NCI-H1105 treated with DMSO at 0.1 percent for 48 hours (cell line): ENCODE results near the gene IGFBPL1.
A peak's percentile ranks its signal among the peaks of the same experiment; 100 is the strongest.
"Not testable (repeated sequence)": the region's sequence is repeated elsewhere in the genome, so short reads cannot be mapped to it uniquely, and the experiment has no call there.

Experiments
- DNase-seq: peaks from one replicate; lab custom pipeline; 2025; lab: John Stamatoyannopoulos, UW

Gene IGFBPL1

DNA sequence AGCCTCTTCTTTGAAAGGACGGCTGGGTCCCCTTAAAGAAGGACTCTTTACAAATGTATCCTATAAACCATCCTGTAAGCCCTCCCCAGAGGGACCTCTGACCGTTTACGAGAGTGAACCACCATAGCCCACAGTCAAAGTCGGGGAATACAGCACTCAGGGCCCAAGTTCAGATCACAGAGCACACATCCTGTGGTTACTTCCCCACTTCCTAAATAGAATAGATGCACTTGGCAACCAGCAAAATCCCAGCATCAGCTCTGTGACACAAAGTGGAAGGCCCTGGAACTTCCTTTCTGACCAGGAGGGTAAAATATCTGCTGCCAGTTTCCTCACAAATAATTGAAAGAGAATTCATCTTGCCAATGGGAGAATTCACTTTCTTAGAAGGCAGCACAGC is 6.9 kb upstream of the IGFBPL1 start:
- no peak for DNase-seq

DNA sequence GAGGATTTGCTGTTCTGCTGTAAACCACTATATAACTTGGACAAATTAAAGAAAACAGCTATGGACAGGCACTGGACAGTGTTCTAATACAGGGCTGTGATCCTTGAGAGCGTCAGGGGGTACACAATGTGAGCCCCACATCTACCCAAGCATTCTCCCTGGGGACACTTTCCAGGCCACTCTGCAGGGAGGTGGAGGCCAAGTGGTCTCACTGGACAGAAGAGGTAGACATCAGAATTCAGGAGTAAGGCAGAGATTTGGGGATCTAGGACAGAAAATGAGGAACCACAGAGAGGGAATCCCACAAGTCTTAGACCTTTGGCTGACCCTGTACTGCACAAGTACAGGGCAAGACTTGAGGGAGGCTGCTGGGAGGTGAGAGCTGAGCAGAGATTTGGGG is 3.8 kb upstream of the IGFBPL1 start:
- DNase-seq, result no peak

DNA sequence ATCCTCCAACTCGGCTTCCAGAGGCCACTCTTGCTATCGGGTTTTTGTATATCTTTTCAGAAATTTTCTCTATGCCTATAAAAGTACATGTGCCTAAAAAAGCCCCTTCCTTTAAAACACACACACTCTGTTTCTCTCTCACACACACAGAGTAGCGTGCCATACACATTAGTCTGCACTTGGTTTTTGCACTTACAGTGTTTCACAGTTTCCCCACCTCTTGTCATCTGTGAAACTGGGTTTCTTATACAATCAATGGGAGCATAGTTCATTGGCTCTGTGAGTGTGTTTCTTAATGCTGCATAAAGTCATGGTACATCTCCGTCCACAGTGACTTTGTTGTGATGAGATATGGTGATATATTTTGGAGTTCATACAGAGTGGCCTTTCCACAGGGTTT is 664 bp upstream of the IGFBPL1 start:
- no peak for DNase-seq

DNA sequence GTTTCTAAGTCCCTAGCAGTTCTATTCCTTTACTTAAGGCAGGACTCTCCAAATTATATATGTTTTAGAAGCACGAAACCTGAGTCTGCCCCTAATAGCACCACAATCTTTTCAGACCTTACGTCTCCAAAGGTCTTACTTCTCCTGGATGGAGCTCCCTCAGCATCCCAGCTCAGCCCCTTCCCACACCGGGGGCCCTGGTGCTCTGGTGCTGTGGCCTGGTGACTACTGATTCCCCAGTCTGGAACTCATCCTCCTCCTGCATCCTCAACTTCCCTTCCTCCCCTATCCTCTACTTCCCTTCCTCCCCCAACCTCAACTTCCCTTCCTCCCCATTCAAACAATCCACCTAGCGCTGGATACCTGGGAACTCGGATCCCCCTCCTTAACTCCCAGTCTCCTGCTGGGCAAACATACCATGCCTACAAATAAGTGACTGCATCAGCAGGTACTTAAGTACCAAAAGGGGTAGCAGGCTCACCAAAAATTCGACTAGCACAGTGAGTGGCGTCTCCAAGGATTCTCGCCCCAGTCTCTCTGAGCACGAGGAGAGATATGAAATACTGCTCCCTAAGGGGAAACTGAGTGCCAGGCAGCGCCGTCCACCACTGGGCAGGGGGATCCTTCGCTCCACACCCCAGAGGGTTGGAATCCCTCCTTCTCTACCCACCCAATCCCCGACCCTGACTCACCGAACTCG is 831 bp downstream of the IGFBPL1 start:
- DNase-seq, result no peak

DNA sequence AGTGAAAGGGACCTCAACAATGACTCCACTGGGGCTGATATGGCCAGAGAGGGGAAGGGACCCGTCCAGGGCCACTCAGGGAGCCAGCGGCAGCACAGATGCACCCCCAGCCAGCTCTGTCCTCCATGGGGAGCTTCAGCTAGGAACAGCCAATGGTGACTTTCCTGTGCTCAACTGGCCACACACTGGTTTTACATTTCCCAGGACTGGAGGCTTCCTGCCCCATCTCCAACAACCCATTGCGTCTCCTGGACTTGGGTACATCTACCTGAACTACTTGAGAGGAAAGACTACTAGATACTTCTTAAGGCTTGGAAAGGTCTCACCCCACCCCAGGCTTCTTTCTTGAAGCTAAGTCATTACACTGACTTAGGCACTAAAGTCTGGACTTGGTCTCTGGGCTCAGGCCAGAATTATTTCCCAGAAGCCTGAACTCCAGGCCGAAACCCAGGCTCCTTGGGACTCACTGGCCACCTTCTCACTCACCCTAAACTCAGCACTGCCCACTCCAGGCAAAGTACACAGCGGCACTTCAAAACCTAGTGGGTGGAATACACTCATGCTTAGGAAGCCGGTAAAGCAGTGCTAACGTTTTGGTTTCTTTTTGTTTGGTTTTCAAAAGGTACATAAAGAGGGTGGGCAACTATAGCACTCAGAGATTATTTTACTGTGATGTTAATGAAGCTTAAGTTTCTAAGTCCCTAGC is 1.5 kb downstream of the IGFBPL1 start:
- no peak for DNase-seq

DNA sequence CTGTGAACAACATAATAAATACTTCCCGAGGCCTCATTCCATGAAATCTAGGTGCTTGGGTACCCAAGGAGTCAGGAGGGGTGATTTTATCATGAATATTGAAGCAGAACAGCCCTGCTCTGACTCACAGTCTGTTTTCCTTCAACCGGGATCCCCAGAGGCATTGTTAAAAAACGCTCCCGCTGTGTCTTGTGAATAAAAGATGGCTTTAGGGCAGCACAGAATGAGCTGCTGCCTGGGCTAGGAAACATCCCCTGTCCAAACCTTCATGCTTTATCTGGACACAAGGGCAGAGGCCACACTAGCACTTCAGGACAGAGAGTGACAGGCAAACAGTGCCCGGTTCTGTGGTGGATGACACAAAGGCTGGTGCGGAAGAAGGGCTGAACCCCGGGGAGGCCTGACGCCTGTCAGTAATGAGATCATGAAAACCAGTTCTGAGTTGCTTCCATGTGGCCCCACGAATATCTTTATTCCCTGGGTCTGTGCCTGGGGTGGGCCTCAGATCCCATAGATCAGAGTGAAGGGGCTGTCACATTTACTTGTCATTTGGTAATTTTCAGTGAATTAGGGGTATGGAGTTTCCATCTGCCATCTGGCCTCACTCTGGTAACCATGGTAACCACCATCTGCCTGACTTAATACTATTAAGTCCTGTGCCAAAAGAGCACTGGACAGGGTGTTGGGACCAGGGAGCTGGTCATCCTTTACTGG is 2.6 kb downstream of the IGFBPL1 start:
- peak; percentile 36 for DNase-seq

DNA sequence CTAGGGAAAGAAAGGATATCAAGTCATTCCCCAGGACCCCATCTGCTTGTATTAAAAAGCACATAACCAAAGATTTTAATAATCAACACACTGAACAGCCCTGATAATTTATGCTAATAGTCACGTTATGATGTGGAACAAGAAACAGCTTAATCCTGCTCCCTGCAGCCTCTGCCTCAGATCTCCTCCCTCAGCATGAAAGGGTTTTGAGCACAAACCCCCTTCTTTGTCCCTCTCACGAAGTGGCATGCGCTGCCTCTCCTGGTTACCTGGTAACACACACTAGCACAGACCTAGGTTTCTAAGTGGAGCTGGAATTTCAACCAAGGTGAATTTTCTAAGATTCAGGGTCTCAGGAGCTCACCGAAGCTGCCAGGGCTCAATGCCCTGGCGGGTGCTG is 5.1 kb downstream of the IGFBPL1 start:
- no peak for DNase-seq

DNA sequence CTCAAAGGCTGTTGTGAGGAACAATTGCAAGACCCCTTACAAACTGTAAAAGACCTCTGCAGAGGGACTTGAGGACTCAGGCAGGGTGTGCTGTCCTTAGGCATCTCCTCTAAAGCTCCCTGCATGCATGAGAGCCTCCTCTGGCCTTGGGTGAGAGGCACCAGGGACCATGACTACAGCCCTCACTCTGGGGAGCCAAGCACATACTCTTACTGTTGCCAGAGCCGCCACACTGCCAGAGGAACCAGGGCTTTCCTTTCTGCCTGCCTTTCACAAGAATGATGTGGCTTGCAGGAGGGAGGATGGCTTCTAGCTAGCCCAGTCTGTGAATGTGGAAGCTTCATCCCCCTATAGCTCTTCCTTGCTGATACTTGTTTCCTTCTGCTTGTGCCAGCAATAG is 5.9 kb downstream of the IGFBPL1 start:
- no peak for DNase-seq

DNA sequence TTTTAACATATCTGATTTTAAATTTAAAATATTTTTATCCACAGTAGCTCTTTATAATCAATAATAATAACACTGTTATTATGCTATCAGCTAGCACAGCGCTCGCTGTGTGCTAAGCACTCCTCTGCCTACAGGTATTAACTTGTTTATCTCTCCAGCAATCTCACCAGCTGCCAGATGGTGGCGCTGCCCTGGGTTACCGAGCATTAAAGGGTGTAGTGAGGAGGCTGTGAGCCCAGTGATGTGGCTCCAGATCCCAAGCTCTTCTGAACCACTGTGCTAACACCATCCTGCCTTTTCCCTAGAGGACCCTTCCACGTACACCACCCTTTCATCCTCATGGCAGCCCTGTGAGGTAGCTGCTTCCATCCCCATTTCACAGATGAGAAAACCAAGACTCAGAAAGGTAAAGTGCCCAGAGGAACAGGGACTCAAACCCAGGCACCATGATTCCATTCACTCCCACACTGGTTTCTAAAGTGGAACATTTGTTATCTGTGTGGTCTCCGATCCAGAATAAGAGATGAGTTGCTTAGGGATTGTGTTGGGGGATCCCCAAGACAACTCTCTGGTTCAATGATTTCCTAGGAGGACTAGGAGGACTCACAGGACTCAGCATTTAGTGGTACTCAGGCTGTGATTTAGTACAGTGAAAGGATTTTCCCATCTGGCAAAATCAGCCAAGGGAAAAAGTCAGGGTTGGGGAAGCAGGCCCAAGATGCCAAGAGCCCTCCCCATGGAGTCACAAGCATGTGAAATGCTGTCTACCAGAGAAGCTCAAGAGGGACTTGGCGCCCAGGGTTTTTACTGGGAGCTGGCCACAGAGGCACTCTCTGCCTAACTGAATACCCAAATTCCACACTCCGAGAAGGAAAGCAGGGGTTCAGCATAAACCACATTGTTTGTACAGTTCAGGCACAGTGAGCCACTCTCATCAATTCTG is 7.0 kb downstream of the IGFBPL1 start:
- DNase-seq, result no peak

DNA sequence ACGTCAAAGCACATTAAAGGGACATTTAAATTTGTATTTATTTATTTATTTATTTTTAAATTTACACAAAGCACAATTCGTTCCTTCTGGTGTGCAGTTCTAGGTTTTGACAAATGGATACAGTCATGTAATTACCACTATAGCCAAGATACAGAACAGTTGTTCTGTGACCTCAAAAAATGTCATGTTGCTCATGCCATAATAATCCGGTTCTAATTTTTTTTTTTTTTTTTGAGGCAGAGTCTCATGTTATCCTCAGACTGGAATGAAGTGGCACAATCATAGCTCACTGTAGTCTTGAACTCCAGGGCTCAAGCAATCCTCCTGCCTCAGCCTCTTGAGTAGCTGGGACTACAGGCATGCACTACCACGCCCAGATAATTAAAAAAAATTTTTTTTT is 7.8 kb downstream of the IGFBPL1 start:
- DNase-seq, result no peak

DNA sequence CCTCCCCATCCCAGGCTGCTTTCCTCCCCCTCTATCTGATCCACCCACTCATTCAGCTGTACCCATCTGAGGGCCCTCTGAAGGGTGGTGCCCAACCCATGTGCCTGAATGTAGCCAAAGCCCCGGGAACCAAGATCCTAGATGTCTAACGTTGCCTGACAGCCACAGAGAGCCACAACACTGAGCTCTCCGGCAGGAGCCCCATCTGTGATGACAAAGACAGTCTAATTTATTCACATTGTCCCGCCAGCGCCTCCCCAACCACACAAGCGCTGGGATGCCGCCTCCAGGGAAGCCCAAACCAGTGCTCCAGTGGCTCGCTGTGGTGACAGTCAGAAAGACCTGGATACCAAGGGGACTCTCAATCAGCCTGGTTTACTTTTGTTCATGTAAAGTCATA is 8.4 kb downstream of the IGFBPL1 start:
- no peak for DNase-seq

DNA sequence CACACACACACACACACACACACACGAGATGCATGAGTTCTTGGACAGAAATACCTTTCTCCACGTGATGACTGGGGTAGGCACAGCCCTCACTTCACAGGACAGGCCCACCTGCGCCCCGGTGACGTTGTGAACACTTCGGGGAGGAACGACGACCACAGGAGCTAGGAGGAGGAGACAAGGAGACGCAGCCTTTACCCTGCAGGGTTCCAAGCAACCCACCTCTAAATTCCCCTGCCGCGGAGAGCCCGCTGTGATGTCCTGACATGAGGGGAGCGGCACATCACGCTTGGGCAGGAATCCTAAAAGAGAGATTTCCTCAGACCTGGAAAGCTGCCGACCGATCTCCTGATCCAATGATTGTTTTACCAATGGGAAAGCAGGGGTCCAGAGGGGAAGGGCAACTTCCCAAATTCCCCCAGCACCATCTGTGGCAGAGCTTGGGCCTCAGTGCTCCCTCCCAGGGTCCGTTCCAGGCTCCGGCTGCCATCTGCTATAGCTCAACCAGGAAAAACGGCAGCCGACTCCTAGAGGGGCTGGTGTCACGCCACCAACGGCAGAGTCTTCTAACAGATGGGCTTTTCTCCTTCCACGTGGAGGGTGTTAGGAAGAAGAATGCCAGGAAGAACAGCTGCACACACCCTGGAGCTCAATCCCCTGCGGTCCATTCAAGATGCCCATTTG is 10.1 kb downstream of the IGFBPL1 start:
- no peak for DNase-seq

DNA sequence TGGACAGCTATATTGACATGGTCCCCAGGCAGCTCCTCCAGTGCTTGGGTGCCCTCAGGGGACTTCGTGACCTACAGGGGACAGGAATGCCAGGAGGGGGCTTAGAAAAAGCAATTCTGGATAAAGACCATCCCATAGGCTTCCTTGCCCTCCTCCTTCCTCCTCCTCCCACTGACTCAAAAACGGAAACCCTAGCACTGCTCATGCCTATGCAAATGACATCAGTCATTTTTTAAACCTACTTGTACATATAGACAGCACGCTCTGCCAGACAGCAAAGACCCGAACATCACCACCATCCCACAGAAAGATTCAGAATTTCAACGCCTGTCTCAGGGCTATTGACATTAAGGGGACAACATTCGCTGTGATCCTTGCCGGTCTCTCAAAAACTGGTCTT is 11.0 kb downstream of the IGFBPL1 start:
- no peak for DNase-seq

DNA sequence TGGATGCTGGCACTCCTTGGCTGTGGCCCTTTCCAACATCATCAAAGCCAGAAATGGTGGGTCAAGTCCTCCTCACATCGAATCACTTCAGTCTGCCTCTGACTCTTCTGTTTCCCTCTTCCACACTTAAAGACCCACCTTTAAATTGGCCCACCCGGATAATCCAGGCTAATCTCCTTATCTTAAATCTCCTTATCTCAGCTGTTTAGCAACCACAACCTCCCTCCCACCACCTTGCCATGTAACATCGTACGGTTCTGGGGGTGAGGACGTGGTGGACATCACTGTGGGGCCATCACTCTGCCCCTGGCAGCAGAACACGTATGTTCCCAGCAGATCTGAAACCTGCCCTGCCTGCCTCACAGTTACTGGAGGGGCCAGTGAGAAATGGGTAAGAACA is 11.5 kb downstream of the IGFBPL1 start:
- DNase-seq, result no peak

DNA sequence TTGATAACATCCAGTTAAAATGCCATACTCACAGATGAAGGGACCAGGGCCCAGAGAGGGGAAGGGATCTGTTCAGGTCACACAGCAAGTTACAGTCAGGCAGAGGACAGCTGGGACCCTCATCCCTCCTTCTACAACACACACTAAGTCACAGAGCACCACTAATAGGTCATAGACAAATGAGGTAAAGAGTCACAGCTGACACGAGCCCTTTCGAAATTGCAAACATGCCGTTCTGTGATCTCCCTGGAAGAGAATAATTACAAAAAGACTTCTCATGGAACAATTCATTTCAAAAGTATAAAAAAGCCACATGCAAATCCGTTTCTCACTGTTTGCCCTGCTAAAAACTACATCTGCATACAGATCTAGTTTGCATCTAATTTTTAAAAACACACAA is 15.5 kb downstream of the IGFBPL1 start:
- no peak for DNase-seq

DNA sequence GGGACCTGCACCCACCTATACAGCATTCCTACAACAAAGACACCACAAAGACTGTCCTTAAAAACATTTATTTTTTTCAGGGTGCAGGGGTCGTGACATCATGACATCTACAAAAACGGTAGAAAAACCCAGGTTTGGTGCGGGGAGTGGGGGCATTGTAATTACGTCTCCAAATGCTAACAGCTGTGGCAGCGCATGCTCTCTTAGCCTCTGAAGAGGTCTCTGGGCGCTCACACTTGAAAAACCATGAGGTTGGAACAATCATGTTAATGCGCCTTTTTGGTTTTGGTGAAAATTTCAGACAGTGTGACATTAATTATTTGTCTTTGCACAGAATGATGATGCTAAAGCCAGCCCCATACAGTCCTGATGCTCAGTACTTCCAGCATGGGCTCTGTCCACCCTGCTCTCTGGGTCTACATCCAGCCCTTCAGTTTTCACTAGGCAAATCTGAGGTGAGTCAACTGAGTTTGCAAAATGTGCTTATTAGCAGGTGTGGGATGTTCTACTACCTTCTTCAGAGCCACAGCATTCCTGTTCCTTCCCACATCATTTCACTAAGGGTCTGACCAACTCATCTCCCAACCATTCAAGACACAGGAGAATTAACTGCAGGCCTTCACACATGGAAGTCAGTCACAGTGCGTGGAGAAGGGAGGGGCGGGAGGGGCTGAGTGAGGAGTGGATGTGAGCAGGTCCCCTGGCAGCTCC is 17.6 kb downstream of the IGFBPL1 start:
- no peak for DNase-seq

DNA sequence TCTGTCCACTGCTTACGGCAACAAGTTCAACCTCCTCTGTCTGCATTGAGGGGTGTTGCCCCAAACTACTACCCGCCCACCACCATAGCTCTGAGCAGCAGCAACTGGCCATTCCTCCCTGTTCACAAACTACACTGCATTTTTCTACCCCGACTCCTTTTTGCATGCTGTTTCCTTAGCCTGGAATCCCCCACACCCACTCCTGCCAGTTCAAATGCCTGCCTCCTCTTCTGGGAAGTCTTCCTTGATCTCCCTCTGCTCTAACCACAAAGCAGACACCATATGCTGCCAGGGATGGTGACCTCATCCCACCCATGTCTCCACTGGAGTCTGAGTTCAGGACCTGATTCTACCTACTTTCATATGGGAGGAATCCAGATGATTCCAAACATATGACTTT is 18.5 kb downstream of the IGFBPL1 start:
- no peak for DNase-seq

DNA sequence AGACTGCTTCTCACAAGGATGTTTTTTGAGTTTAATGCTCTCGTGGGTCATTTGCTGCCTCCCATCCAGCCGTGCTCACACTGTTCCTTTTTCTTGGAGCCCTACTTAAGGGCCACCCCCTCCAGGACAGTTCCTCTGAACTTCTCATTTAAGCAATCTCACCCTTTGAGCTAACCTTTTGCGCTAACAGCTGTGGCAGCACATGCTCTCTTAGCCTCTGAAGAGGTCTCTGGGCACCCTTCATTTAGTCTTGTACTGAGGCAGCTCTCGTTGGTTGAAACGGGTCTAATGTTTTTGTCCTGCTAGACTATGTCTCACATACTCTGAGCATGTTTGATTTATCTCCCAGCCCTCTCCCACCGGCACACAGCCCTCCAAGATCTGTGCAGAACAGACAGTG is 19.9 kb downstream of the IGFBPL1 start:
- DNase-seq, result no peak

DNA sequence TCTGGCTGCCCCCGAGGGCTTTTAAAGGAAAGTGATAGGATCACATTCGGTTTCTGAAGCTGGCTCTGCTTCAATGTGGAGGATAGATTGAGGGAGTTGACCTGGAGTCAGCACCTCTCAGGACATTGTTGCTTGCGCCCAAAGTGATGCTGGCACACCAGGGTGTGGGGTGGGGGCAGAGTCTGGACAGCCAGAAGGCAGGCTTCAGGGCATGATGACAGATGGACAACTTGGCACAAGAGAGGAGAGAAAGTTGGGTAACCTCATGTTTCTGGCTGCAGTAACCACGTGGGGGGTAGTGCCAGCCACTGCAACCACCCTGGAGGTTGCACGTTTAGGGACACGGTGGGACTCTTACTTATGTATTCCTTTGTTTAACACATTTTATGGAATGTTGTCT is 22.3 kb downstream of the IGFBPL1 start:
- no peak for DNase-seq

DNA sequence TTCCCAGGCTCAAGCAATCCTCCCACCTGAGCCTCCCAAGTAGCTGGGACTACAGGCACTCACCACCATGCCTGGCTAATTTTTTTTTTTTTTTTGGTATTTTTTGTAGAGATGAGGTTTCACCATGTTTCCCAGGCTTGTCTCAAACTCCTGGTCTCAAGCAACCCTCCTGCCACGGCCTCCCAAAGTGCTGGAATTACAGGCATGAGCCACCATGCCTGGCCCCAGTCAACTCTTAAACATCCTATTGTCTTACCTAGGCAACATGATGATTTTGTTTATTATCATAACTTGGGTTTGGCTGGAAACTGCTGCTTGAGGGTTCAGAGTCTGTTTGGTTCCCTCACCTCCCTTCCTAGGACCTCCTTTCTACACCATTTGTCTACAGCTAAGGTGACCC is 25.1 kb downstream of the IGFBPL1 start:
- DNase-seq, result not testable (repeated sequence)

DNA sequence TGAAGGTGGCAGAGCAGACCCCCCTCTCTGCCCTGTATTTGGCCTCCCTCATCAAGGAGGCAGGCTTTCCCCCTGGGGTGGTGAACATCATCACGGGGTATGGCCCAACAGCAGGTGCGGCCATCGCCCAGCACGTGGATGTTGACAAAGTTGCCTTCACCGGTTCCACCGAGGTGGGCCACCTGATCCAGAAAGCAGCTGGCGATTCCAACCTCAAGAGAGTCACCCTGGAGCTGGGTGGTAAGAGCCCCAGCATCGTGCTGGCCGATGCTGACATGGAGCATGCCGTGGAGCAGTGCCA is 27.9 kb downstream of the IGFBPL1 start:
- no peak for DNase-seq
